GM08714 (cell line): ENCODE results near the gene CPNE5.
"Not testable (repeated sequence)": the region's sequence is repeated elsewhere in the genome, so short reads cannot be mapped to it uniquely, and the experiment has no call there.

Source experiments
- H3K4me3 ChIP-seq: fragments of 200-500 bp; sonication (Bioruptor generic); 2 replicates; pipeline ENCODE4 v1.5.1; 2014; ENCODE audit warnings: mild to moderate bottlenecking, low read length, inconsistent platforms
- ZNF274 ChIP-seq: IDR thresholded peaks from 2 replicates; pipeline ENCODE4 v1.6.1; 2012; ENCODE audit warnings: mild to moderate bottlenecking, low read depth, low read length

The CPNE5 gene

GRCh38 chr6:36737043-36737785 is 102.0 kb downstream of the CPNE5 start:
- H3K4me3 ChIP-seq, result no peak overlapping the region
- TF ChIP-seq ZNF274, result no peak

- no peak for TF ChIP-seq ZNF274
- H3K4me3 ChIP-seq, result no peak overlapping the region
These were observed 103.9 kb downstream of the CPNE5 start for GRCh38 chr6:36735110-36736071.

GRCh38 chr6:36734486-36735060 is 104.7 kb downstream of the CPNE5 start:
- no peak for TF ChIP-seq ZNF274
- H3K4me3 ChIP-seq, result no peak overlapping the region

DNA sequence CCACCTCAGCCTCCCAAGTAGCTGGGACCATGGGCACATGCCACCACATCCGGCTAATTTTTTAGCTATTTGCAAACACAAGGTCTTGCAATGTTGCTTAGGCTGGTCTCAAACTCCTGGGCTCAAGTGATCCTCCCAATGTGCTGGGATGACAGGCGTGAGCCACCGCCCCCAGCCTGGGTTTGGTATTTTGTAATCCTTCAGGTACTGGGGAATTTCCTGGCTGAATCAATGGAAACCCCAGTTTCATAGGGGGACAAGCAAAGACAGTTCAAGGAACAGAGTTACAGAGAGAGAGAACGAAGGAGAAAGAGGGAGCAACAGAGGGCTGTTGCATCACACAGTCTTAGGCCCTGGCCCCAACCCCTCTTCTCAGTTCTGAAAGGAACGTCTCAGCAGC is 105.9 kb downstream of the CPNE5 start:
- no peak for TF ChIP-seq ZNF274
- H3K4me3 ChIP-seq, result no peak overlapping the region

DNA sequence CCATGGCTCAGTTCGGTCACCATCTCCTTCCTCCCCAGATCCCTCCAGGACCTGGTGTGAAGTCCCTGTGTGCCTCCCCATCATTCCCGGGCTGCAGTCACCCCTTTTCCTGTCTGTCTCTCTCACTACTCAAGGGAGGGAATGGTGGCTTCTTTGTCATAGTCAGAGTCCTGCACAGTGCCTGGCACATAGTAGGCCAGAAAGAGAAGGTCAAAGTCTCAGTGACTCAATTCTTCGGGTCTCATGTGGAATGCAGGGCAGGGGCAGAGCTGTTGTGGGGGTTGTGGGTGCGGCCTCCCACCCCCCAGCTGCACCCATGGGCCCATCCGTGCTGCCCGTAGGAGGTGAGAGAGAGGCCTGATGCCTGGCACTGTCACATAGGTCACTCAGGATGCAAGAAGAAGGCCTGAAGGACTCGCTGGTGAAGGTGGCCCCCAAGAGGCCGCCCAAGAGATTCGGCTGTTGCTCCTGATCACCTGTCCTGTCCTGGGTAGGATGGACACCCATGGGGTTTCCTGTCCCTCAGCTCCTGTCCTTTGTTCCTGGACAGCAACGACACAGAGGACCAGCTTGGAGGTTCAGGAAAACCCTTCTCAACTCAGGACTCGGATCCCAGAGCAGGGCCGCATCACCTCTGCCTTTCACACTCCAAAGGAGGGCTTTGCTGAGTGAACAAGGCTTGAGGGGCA is 107.5 kb downstream of the CPNE5 start:
- TF ChIP-seq ZNF274, result no peak

GRCh38 chr6:36730424-36731380 is 108.5 kb downstream of the CPNE5 start:
- TF ChIP-seq ZNF274, result no peak
- H3K4me3 ChIP-seq, result no peak overlapping the region

More for the DNA sequence above, 107.5 kb downstream of the CPNE5 start:
- H3K4me3 ChIP-seq, result no peak overlapping the region

DNA sequence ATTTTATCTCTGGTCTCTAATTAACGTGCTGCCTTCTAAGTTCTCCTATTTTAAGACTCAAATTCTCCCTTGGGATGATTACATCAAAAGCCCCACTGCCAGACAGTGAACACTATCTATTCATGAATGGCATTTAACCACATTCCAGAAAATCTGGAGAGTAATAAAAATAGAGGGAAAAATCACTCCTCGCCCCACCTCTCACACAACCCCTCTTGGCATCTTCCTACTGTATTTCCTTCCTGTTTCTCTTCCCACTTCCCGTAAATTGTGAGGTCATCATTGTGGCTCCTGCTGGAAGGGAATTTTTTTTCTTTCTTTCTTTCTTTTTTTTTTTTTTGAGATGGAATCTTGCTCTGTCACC is 110.1 kb downstream of the CPNE5 start:
- TF ChIP-seq ZNF274, result no peak
- no peak overlapping the region for H3K4me3 ChIP-seq

GRCh38 chr6:36728289-36729160 is 110.7 kb downstream of the CPNE5 start:
- H3K4me3 ChIP-seq, result no peak overlapping the region
- no peak for TF ChIP-seq ZNF274

GRCh38 chr6:36727505-36728021 is 111.7 kb downstream of the CPNE5 start:
- H3K4me3 ChIP-seq, result no peak overlapping the region
- no peak for TF ChIP-seq ZNF274

- H3K4me3 ChIP-seq, result no peak overlapping the region
- no peak for TF ChIP-seq ZNF274
These were observed 113.7 kb downstream of the CPNE5 start for GRCh38 chr6:36725581-36725980.

GRCh38 chr6:36724514-36725390 is 114.5 kb downstream of the CPNE5 start:
- TF ChIP-seq ZNF274, result no peak
- no peak overlapping the region for H3K4me3 ChIP-seq

DNA sequence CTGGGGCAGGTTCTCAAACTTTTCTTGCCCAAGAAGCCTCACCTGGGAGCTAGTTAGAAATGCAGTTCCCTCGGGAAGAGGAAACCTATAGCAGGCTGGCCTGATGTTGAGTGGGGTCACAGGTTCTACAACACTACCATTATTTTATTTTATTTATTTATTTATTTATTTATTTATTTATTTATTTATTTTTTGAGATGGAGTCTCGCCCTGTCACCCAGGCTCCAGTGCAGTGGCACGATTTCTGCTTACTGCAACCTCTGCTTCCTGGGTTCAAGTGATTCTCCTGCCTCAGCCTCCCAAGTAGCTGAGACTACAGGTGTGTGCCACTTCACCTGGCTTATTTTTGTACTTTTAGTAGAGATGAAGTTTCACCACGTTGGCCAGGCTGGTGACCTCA is 115.3 kb downstream of the CPNE5 start:
- H3K4me3 ChIP-seq, result not testable (repeated sequence)
